GM23338 (cell line): ENCODE results near the gene GRAMD4. TPM values are rescaled to one million over a fixed set of nuclear protein-coding genes. Genes with fewer than 3 reads are reported as not detected.

Source experiments
- ATAC-seq: fragments of 200-7000 bp; cut with Tn5 transposase; 3 replicates; pipeline ENCODE4 v1.9.1; 2020
- DNase-seq: peaks from one replicate; pipeline ENCODE4 v3.0.0-alpha.2; 2015; ENCODE audit warnings: low spot score
- H2AFZ ChIP-seq: fragments of 200-600 bp; sonication (generic); 2 replicates; pipeline ENCODE4 v1.8.0; 2016; ENCODE audit warnings: antibody characterized with exemption, mild to moderate bottlenecking, moderate library complexity
- H3F3A ChIP-seq: fragments of 200-600 bp; sonication (generic); replicated peaks from 2 replicates; pipeline ENCODE4 v1.8.0; 2017; ENCODE audit warnings: antibody characterized with exemption, mixed run types, low read depth
- H3K27ac ChIP-seq: fragments of 200-600 bp; sonication (generic); 2 replicates; pipeline ENCODE4 v1.6.1; 2016; ENCODE audit warnings: low read depth
- H3K27me3 ChIP-seq: fragments of 200-600 bp; sonication (generic); 2 replicates; pipeline ENCODE4 v1.8.0; 2016; ENCODE audit warnings: mild to moderate bottlenecking, mixed run types, moderate library complexity; ENCODE audit not compliant: insufficient read depth
- H3K36me3 ChIP-seq: fragments of 200-600 bp; sonication (generic); 2 replicates; pipeline ENCODE4 v1.8.0; 2016; ENCODE audit warnings: mild to moderate bottlenecking; ENCODE audit not compliant: insufficient read depth
- H3K4me1 ChIP-seq: fragments of 200-600 bp; sonication (generic); 2 replicates; pipeline ENCODE4 v1.8.0; 2016; ENCODE audit warnings: mild to moderate bottlenecking, moderate library complexity; ENCODE audit not compliant: insufficient read depth
- H3K4me2 ChIP-seq: fragments of 200-600 bp; sonication (generic); 2 replicates; pipeline ENCODE4 v1.7.1; 2017; ENCODE audit warnings: mixed run types
- H3K4me3 ChIP-seq: fragments of 200-600 bp; sonication (generic); 2 replicates; pipeline ENCODE4 v1.6.1; 2016; ENCODE audit warnings: mixed run types
- H3K79me2 ChIP-seq: fragments of 200-600 bp; sonication (generic); replicated peaks from 2 replicates; pipeline ENCODE4 v1.8.0; 2017; ENCODE audit warnings: mild to moderate bottlenecking; ENCODE audit not compliant: insufficient read depth
- H3K9me2 ChIP-seq: fragments of 200-600 bp; sonication (generic); 2 replicates; pipeline ENCODE4 v1.8.0; 2017; ENCODE audit not compliant: insufficient read depth
- H4K20me1 ChIP-seq: fragments of 200-600 bp; sonication (generic); replicated peaks from 2 replicates; pipeline ENCODE4 v1.8.0; 2017; ENCODE audit warnings: mild to moderate bottlenecking; ENCODE audit not compliant: insufficient read depth
- H3K27ac Mint-ChIP-seq: 2 replicates; pipeline ENCODE4 v1.8.0; 2020; ENCODE audit warnings: inconsistent platforms, mild to moderate bottlenecking, moderate library complexity, mixed read lengths
- H3K27me3 Mint-ChIP-seq: 3 replicates; pipeline ENCODE4 v1.8.0; 2022; ENCODE audit warnings: low read depth, mild to moderate bottlenecking, moderate library complexity, mixed read lengths, inconsistent platforms; ENCODE audit not compliant: insufficient read depth, poor library complexity
- H3K36me3 Mint-ChIP-seq: 3 replicates; pipeline ENCODE4 v1.8.0; 2021; ENCODE audit warnings: low read depth, mild to moderate bottlenecking, inconsistent platforms, moderate library complexity, mixed read lengths
- H3K4me1 Mint-ChIP-seq: 3 replicates; pipeline ENCODE4 v1.8.0; 2020; ENCODE audit warnings: mild to moderate bottlenecking, inconsistent platforms, mixed read lengths
- H3K4me3 Mint-ChIP-seq: 3 replicates; pipeline ENCODE4 v1.8.0; 2021; ENCODE audit warnings: moderate library complexity, mild to moderate bottlenecking, inconsistent platforms, mixed read lengths
- H3K9me3 Mint-ChIP-seq: 3 replicates; pipeline ENCODE4 v1.8.0; 2020; ENCODE audit warnings: moderate library complexity, mild to moderate bottlenecking, inconsistent platforms, mixed read lengths
- CREB1 ChIP-seq: fragments of 250-450 bp; sonication (Bioruptor Pico); IDR thresholded peaks from 2 replicates; pipeline ENCODE4 v1.5.0; 2020; ENCODE audit warnings: low read depth, mild to moderate bottlenecking, moderate library complexity
- EZH2 ChIP-seq: fragments of 200-600 bp; sonication (generic); IDR thresholded peaks from one replicate; pipeline ENCODE4 v1.8.0; 2017; ENCODE audit warnings: antibody characterized with exemption, mild to moderate bottlenecking, low read depth; ENCODE audit not compliant: unreplicated experiment
- EZH2phosphoT487 ChIP-seq: fragments of 200-600 bp; sonication (generic); IDR thresholded peaks from one replicate; pipeline ENCODE4 v1.8.1; 2018; ENCODE audit warnings: antibody characterized with exemption; ENCODE audit not compliant: unreplicated experiment
- JUNB ChIP-seq: IDR thresholded peaks from one replicate; pipeline ENCODE4 v1.6.1; 2016; ENCODE audit warnings: antibody characterized with exemption; ENCODE audit not compliant: unreplicated experiment
- NANOG ChIP-seq: IDR thresholded peaks from 2 replicates; pipeline ENCODE4 v1.6.1; 2016; ENCODE audit warnings: antibody characterized with exemption, borderline replicate concordance
- POLR2AphosphoS5 ChIP-seq: IDR thresholded peaks from 2 replicates; pipeline ENCODE4 v1.6.1; 2016; ENCODE audit warnings: antibody characterized with exemption, low read depth
- STAT1 ChIP-seq: IDR thresholded peaks from one replicate; pipeline ENCODE4 v1.6.1; 2016; ENCODE audit warnings: antibody characterized with exemption; ENCODE audit not compliant: unreplicated experiment
- ZNF114 ChIP-seq: fragments of 250-450 bp; sonication (Bioruptor Pico); IDR thresholded peaks from 2 replicates; pipeline ENCODE4 v1.5.0; 2020; ENCODE audit warnings: mild to moderate bottlenecking, moderate library complexity
- ZNF331 ChIP-seq: fragments of 250-450 bp; sonication (Bioruptor Pico); IDR thresholded peaks from 2 replicates; pipeline ENCODE4 v1.5.0; 2020; ENCODE audit warnings: low read depth, mild to moderate bottlenecking, moderate library complexity
- polyA plus RNA-seq: library from polyadenylated mRNA; unstranded; fragments of >200 nt; fragmentation: Nextera tagmentation; extraction: Ambion mirVana; gene quantifications from 2 replicates; pipeline ENCODE4 v1.2.1, GENCODE V29; 2016
- total RNA-seq: library from RNA; depleted of rRNA; stranded (reverse); fragments of >200 nt; shearing (Covaris generic); gene quantifications from 2 replicates; pipeline ENCODE4 v1.2.3, GENCODE V29; 2014
- TF ChIP-seq, protein P1 (sequence below), 2 experiments: fragments of 200-600 bp in 1 of 2; sonication (generic) in 1 of 2; conservative IDR thresholded peaks; 2 replicates each; pipeline versions ENCODE4 v1.5.1 to v1.6.1; 2016 to 2017; ENCODE audit warnings: antibody characterized with exemption in 2 of 2, low read depth in 2 of 2, mild to moderate bottlenecking in 2 of 2, moderate library complexity in 1 of 2
- TF ChIP-seq, protein P2 (sequence below): IDR thresholded peaks from 2 replicates; pipeline ENCODE4 v1.6.1; 2016; ENCODE audit warnings: antibody characterized with exemption
- TF ChIP-seq, protein P3 (sequence below): fragments of 250-450 bp; sonication (Bioruptor Pico); IDR thresholded peaks from 2 replicates; pipeline ENCODE4 v1.5.0; 2020; ENCODE audit warnings: mild to moderate bottlenecking, moderate library complexity
- TF ChIP-seq, protein P4 (sequence below): IDR thresholded peaks from one replicate; pipeline ENCODE4 v1.6.1; 2018; ENCODE audit warnings: antibody characterized with exemption; ENCODE audit not compliant: unreplicated experiment

The GRAMD4 gene
- total and polyA plus RNA-seq, 2 experiments from 2014 or later, result 2.7 to 81.8 TPM

DNA sequence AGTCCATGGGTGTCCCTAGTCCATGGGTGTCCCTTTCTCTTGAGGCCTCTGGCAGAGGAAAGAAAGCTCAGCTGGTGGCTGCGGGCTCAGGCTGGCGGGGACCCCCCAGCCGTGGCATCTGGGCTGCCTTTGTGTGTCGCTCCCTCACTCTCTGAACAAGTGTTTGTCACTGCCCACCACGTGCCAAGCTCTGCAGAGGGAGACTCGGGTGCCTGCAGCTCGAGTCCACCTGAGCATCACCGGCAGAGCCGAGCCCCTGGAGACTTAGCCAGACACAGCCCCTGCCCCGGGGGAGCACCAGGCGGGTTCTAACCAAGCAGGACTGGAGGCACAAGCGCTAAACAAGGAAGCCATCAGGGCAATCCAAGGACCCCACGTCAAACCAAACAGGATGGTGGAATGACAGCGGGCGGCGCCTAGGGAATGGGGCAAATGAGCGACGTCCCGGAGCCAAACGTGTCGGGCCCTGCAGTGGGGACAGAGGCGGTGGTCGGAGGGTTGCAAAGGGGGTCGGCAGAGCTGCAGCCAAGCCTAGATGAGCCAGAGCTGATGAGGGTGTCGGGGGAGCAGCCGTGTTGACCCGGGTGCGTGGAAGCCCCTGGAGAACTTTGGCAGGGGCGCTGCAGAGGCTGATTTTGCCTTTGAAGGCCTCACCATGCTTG is 2.1 kb upstream of the GRAMD4 start:
- no peaks in the 10 kb centered on the region for H4K20me1 ChIP-seq

More for the DNA sequence above, 2.1 kb upstream of the GRAMD4 start:
- Histone ChIP-seq H3K79me2 (peaks cover 6% of the 10 kb centered on the region; the same call in 1 of the 2 replicates), H3K4me1 (peaks cover 6% of the 10 kb centered on the region; the same call in 1 of the 2 replicates), H3F3A (0 out of 2 replicates have a peak, but pooled peaks cover 4% of the 10 kb centered on the region), H2AFZ (no peak overlapping the region), H3K4me3 (no peak overlapping the region), H3K27ac (no peak overlapping the region), H3K27me3 (no peaks in the 10 kb centered on the region), H3K36me3 (no peaks in the 10 kb centered on the region), H3K4me2 (no peak overlapping the region), H3K9me2 (no peaks in the 10 kb centered on the region)
- H3K27me3 Mint-ChIP-seq, result peaks cover 4% of the 10 kb centered on the region
- no peak overlapping the region for H3K27ac Mint-ChIP-seq
- no peaks in the 10 kb centered on the region for H3K36me3 Mint-ChIP-seq
- DNase-seq (no peak), ATAC-seq (no peak)
- H3K4me1 Mint-ChIP-seq, result peaks cover 13% of the 10 kb centered on the region
- no peak for TF ChIP-seq POLR2AphosphoS5
- no peak for TF ChIP-seq ZNF331
- TF ChIP-seq, protein P1, sequence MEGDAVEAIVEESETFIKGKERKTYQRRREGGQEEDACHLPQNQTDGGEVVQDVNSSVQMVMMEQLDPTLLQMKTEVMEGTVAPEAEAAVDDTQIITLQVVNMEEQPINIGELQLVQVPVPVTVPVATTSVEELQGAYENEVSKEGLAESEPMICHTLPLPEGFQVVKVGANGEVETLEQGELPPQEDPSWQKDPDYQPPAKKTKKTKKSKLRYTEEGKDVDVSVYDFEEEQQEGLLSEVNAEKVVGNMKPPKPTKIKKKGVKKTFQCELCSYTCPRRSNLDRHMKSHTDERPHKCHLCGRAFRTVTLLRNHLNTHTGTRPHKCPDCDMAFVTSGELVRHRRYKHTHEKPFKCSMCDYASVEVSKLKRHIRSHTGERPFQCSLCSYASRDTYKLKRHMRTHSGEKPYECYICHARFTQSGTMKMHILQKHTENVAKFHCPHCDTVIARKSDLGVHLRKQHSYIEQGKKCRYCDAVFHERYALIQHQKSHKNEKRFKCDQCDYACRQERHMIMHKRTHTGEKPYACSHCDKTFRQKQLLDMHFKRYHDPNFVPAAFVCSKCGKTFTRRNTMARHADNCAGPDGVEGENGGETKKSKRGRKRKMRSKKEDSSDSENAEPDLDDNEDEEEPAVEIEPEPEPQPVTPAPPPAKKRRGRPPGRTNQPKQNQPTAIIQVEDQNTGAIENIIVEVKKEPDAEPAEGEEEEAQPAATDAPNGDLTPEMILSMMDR (conservative IDR thresholded peaks at IDR 0.05; ENCODE audit: low read depth in 2 of 2), result no peak
- TF ChIP-seq, protein P2, sequence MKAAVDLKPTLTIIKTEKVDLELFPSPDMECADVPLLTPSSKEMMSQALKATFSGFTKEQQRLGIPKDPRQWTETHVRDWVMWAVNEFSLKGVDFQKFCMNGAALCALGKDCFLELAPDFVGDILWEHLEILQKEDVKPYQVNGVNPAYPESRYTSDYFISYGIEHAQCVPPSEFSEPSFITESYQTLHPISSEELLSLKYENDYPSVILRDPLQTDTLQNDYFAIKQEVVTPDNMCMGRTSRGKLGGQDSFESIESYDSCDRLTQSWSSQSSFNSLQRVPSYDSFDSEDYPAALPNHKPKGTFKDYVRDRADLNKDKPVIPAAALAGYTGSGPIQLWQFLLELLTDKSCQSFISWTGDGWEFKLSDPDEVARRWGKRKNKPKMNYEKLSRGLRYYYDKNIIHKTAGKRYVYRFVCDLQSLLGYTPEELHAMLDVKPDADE, result no peak
- TF ChIP-seq NANOG, result no peak
- TF ChIP-seq, protein P3, sequence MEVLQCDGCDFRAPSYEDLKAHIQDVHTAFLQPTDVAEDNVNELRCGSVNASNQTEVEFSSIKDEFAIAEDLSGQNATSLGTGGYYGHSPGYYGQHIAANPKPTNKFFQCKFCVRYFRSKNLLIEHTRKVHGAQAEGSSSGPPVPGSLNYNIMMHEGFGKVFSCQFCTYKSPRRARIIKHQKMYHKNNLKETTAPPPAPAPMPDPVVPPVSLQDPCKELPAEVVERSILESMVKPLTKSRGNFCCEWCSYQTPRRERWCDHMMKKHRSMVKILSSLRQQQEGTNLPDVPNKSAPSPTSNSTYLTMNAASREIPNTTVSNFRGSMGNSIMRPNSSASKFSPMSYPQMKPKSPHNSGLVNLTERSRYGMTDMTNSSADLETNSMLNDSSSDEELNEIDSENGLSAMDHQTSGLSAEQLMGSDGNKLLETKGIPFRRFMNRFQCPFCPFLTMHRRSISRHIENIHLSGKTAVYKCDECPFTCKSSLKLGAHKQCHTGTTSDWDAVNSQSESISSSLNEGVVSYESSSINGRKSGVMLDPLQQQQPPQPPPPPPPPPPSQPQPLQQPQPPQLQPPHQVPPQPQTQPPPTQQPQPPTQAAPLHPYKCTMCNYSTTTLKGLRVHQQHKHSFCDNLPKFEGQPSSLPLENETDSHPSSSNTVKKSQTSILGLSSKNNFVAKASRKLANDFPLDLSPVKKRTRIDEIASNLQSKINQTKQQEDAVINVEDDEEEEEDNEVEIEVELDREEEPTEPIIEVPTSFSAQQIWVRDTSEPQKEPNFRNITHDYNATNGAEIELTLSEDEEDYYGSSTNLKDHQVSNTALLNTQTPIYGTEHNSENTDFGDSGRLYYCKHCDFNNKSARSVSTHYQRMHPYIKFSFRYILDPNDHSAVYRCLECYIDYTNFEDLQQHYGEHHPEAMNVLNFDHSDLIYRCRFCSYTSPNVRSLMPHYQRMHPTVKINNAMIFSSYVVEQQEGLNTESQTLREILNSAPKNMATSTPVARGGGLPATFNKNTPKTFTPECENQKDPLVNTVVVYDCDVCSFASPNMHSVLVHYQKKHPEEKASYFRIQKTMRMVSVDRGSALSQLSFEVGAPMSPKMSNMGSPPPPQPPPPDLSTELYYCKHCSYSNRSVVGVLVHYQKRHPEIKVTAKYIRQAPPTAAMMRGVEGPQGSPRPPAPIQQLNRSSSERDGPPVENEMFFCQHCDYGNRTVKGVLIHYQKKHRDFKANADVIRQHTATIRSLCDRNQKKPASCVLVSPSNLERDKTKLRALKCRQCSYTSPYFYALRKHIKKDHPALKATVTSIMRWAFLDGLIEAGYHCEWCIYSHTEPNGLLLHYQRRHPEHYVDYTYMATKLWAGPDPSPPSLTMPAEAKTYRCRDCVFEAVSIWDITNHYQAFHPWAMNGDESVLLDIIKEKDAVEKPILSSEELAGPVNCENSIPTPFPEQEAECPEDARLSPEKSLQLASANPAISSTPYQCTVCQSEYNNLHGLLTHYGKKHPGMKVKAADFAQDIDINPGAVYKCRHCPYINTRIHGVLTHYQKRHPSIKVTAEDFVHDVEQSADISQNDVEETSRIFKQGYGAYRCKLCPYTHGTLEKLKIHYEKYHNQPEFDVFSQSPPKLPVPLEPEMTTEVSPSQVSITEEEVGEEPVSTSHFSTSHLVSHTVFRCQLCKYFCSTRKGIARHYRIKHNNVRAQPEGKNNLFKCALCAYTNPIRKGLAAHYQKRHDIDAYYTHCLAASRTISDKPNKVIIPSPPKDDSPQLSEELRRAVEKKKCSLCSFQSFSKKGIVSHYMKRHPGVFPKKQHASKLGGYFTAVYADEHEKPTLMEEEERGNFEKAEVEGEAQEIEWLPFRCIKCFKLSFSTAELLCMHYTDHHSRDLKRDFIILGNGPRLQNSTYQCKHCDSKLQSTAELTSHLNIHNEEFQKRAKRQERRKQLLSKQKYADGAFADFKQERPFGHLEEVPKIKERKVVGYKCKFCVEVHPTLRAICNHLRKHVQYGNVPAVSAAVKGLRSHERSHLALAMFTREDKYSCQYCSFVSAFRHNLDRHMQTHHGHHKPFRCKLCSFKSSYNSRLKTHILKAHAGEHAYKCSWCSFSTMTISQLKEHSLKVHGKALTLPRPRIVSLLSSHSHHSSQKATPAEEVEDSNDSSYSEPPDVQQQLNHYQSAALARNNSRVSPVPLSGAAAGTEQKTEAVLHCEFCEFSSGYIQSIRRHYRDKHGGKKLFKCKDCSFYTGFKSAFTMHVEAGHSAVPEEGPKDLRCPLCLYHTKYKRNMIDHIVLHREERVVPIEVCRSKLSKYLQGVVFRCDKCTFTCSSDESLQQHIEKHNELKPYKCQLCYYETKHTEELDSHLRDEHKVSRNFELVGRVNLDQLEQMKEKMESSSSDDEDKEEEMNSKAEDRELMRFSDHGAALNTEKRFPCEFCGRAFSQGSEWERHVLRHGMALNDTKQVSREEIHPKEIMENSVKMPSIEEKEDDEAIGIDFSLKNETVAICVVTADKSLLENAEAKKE (CRISPR knock-in tag), result no peak
- no peak for TF ChIP-seq CREB1 (CRISPR knock-in tag)
- TF ChIP-seq, protein P4, sequence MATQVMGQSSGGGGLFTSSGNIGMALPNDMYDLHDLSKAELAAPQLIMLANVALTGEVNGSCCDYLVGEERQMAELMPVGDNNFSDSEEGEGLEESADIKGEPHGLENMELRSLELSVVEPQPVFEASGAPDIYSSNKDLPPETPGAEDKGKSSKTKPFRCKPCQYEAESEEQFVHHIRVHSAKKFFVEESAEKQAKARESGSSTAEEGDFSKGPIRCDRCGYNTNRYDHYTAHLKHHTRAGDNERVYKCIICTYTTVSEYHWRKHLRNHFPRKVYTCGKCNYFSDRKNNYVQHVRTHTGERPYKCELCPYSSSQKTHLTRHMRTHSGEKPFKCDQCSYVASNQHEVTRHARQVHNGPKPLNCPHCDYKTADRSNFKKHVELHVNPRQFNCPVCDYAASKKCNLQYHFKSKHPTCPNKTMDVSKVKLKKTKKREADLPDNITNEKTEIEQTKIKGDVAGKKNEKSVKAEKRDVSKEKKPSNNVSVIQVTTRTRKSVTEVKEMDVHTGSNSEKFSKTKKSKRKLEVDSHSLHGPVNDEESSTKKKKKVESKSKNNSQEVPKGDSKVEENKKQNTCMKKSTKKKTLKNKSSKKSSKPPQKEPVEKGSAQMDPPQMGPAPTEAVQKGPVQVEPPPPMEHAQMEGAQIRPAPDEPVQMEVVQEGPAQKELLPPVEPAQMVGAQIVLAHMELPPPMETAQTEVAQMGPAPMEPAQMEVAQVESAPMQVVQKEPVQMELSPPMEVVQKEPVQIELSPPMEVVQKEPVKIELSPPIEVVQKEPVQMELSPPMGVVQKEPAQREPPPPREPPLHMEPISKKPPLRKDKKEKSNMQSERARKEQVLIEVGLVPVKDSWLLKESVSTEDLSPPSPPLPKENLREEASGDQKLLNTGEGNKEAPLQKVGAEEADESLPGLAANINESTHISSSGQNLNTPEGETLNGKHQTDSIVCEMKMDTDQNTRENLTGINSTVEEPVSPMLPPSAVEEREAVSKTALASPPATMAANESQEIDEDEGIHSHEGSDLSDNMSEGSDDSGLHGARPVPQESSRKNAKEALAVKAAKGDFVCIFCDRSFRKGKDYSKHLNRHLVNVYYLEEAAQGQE, result no peak
- no peak for TF ChIP-seq STAT1
- no peak for TF ChIP-seq EZH2
- no peak for TF ChIP-seq JUNB
- TF ChIP-seq ZNF114 (CRISPR knock-in tag), result no peak
- no peak for TF ChIP-seq EZH2phosphoT487
- no peak overlapping the region for H3K4me3 Mint-ChIP-seq
- peaks cover 4% of the 10 kb centered on the region; the same call in 1 of the 3 replicates for H3K9me3 Mint-ChIP-seq
